CD4-positive, alpha-beta T cell treated with Interleukin-1 beta for 1 hour (primary cell): ENCODE data around the gene WSCD2.

Source experiments
- DNase-seq, 2 donors: peaks; one replicate each; pipeline ENCODE4 v3.0.0-alpha.2; 2020 to 2022

The WSCD2 gene

GRCh38 chr12:108109504-108109903 lies 19.6 kb upstream of the WSCD2 start:
- DNase-seq = no peak

- no peak for DNase-seq
Measured at GRCh38 chr12:108109954-108110353, 19.1 kb upstream of the WSCD2 start.

GRCh38 chr12:108110844-108111243 lies 18.2 kb upstream of the WSCD2 start:
- DNase-seq = no peak

- no peak for DNase-seq
Measured at GRCh38 chr12:108112832-108113556, 16.1 kb upstream of the WSCD2 start.

- no peak for DNase-seq
Measured at GRCh38 chr12:108115123-108116121, 13.7 kb upstream of the WSCD2 start.

GRCh38 chr12:108116254-108116653 lies 12.8 kb upstream of the WSCD2 start:
- no peak for DNase-seq

GRCh38 chr12:108116699-108117098 lies 12.4 kb upstream of the WSCD2 start:
- no peak for DNase-seq

GRCh38 chr12:108117163-108117849 lies 11.8 kb upstream of the WSCD2 start:
- no peak for DNase-seq

- no peak for DNase-seq
Measured at GRCh38 chr12:108117902-108118301, 11.2 kb upstream of the WSCD2 start.

GRCh38 chr12:108119126-108119973 lies 9.7 kb upstream of the WSCD2 start:
- DNase-seq = peak in 1 of 2 donors; percentile 10

GRCh38 chr12:108119974-108120862 lies 8.9 kb upstream of the WSCD2 start:
- no peak for DNase-seq

- no peak for DNase-seq
Measured at GRCh38 chr12:108120863-108121165, 8.3 kb upstream of the WSCD2 start.

GRCh38 chr12:108121320-108121719 lies 7.8 kb upstream of the WSCD2 start:
- no peak for DNase-seq

- no peak for DNase-seq
Measured at GRCh38 chr12:108121728-108122471, 7.2 kb upstream of the WSCD2 start.

- DNase-seq = no peak
Measured at GRCh38 chr12:108122644-108123043, 6.4 kb upstream of the WSCD2 start.

GRCh38 chr12:108123402-108123801 lies 5.7 kb upstream of the WSCD2 start:
- DNase-seq = no peak

GRCh38 chr12:108125073-108125472 lies 4.0 kb upstream of the WSCD2 start:
- DNase-seq = no peak

GRCh38 chr12:108126212-108126611 lies 2.9 kb upstream of the WSCD2 start:
- DNase-seq = no peak

GRCh38 chr12:108126990-108127501 lies 2.0 kb upstream of the WSCD2 start:
- DNase-seq = no peak

GRCh38 chr12:108127654-108128053 lies 1.4 kb upstream of the WSCD2 start:
- no peak for DNase-seq
